Stimulated activated naive CD4-positive, alpha-beta T cell (primary cell): ENCODE results near the gene TJP1.
"Not testable (repeated sequence)": the region's sequence is repeated elsewhere in the genome, so short reads cannot be mapped to it uniquely, and the experiment has no call there.

Experiments
- DNase-seq, 6 experiments: peaks; one replicate each; lab custom pipeline; 2025; lab: John Stamatoyannopoulos, UW

Gene TJP1

DNA sequence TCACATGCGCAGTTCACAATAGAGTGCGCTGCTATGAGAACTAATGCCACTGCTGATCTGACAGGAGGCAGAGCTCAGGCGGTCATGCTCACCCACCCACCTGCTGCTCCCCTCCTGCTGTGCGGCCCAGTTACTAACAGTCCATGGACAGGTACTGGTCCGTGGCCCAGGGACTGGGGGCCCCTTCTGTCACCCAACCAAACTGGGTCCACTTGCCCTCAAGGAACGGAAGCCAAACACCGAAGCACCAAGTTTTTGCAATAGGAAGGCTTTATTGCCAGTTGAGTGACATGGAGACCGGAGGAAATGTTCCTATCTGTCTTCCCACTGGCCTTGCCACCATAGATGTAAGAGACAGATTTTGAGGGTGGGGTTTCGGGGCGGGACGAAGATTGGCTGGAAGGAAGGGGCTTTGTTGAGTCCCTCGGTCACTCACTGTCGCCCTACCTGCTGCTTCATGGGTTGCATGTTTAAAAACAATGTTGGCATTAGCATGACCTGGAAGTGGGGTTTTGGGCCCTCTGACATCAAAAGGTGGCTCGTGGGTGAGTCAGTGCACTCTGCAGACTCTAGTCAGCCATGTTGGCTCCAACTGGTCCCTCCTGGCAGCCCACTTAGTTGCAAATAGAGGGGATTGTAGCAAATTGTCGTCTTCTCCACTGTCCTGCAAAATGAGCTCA, 141.0 kb downstream of the TJP1 start:
- no peak for DNase-seq

GRCh38 chr15:29680465-29681165, 141.7 kb downstream of the TJP1 start:
- DNase-seq: no peak

GRCh38 chr15:29678504-29679034, 143.7 kb downstream of the TJP1 start:
- DNase-seq: no peak

DNA sequence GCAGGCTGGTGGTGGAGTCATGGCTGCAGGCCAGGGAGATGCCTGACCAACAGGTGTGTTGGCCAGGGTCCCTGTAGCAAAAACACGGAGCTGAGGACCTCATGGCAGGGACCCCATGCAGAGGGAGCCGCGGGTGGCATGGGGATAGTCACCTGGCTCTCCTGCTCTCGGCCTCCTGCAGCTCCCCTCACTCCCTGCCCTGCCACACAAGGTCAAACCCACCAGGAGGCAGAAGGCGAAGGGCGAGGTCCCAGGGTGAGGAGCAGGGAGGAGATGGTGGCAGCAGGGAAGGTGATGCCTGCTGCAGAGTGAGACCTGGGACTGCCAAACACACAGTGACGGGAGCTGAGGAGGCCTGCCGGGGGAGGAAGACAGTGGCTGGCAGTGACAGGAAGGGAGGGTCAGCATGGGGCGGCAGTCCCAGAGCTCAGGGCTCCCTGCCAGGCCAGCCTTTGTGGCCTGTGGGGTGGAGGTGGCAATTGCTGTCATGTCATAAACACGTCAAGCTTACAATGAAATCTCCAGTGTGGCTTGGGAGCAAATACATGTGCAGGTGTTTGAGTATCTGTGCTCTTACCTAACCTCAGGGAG, 144.3 kb downstream of the TJP1 start:
- DNase-seq: no peak

- no peak for DNase-seq
These were observed 144.8 kb downstream of the TJP1 start for GRCh38 chr15:29677455-29677854.

DNA sequence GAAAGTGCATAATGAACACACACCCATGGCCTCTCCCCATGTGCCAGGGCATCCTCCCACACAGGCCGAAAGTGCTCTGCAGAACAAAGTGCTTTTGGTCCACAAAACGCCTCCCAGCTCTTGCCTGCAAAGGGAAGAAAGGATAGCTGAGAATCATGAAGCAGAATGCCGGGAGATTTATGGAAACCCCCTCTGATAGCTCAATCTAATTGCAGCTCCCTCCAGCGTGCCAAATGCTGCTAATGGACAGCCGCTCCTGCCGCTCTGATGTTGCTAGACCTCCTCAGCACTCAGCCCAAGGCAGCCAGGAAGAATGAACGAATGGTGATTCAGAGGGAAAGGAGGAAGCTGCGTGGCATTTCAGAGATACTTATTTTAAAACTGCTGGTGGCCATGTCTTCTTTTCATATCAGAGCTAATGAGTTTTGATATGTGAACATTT, 145.3 kb downstream of the TJP1 start:
- no peak for DNase-seq

DNA sequence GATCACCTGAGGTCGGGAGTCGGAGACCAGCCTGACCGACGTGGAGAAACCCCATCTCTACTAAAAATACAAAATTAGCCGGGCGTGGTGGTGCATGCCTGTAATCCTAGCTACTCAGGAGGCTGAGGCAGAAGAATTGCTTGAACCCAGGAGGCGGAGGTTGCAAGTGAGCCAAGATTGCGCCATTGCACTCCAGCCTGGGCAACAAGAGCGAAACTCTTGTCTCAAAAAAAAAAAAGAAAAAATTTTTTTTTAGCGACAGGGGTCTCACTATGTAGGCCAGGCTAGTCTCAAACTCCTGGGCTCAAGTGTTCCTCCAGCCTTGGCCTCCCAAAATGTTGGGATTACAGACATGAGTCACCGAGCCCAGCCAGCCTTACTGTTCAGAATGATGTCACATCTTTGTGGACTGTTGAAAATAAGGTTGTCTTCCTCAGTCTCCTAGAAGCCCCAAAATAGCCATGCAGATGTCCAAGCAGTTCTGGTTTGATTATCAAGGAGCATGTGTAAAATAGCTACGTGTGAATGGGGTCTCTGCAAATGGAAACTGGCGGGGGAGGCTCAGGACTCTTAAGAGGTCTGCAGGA, 145.8 kb downstream of the TJP1 start:
- DNase-seq: not testable (repeated sequence)

DNA sequence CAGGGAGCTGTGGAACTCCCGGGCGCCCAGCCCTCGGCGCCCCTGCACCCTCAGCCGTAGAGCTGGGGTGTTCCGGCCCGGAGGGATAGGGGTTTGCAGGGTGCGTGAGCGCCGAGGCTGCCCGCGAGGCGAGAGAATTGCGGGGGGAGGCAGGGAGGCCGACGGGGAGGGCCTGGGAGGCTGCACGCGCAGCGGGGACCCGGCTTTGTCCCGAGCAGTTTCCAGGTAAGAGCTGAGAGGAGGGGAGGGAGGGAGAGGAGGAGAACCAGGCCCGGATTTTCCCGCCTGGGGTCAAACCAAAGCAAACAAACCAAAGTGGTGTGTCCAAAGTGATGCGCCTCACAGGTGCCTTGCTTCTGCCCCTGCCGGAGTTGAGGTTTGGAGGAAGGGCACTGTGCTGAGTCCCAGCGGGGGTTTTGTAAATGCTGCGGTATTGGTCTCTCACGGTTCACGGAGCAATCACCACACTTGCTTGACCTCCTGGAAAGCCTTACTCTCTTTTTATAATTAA, 146.4 kb downstream of the TJP1 start:
- DNase-seq: no peak

DNA sequence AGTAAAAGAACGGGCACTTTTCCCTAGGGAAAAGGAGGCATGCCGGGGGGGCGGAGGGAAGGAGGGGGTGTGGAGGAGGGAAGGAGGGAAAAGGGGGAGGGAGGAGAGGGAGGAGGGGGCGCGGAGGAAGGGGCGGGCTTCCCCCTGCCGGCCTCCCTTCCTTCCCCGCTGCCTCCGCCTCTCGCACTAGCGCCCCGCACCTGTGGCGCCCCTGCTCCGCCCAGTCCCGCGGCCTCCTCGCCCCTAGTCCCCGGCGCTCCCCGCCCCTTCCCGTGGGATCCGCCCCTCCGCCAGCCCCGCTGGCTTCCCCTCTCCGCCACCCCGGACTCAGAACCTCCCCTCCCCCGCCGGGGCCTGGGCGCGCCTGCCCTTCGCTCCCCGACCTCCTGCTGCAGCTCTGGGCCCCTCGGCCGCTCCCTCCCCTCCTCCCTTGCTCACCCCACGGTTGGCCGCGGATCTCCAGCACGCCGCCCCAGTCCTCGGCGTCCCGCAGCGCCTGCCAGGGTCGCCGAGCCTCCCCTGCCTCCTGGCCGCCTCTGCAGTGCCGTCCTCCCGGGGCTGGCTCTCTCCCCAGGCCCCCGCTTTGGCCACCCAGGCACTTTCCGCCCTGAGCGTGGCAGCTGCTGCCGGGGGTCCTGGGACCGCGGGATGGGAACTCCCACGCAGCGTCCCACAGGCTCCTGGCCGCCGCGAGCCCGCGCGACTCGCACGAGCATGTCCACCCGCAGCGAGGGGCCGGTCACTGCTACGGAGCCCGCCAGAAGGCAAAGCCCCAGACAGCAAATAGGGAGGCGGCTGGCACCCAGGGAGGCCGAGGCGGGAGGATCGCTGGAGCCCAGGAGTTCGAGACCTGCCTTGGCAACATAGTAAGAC, 147.4 kb downstream of the TJP1 start:
- DNase-seq: no peak

GRCh38 chr15:29672923-29673809, 149.1 kb downstream of the TJP1 start:
- no peak for DNase-seq

- no peak for DNase-seq
These were observed 149.8 kb downstream of the TJP1 start for GRCh38 chr15:29672446-29672845.

DNA sequence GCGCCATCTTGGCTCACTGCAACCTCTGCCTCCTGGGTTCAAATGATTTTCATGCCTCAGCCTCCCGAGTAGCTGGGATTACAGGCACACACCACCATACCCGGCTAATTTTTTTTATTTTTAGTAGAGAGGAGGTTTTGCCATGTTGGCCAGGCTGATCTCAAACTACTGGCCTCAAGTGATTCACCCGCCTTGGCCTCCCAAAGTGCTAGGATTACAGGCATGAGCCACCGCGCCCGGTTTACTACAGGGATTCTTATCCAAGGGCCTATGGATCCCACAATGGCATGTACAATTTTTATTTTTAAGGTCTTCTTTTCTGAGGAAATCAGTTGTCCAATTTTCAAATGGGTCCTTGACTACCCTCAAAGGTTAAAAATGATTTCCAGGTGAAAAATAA, 150.2 kb downstream of the TJP1 start:
- DNase-seq: not testable (repeated sequence)

GRCh38 chr15:29670998-29671981, 151.0 kb downstream of the TJP1 start:
- no peak for DNase-seq

GRCh38 chr15:29670266-29670665, 152.0 kb downstream of the TJP1 start:
- DNase-seq: no peak

DNA sequence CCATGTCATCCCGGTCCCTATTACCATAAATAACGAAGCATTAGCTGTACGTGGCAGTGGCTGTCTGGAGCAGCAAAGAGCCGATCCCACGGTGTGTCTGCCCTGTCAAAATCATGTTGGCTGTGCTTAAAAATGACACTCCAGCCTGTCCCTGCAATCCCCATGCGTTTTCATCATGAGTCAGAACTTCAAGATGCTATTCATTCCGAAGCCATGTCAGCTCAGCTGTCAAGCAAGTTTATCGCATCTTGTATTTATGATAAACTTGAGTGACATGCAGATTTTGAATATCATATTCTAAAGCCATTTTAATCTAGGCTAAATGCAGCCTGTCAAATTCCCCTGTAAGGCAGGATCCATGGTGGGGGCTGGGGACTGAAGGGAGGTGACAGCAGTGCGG, 152.4 kb downstream of the TJP1 start:
- DNase-seq: no peak

GRCh38 chr15:29668120-29668602, 154.1 kb downstream of the TJP1 start:
- no peak for DNase-seq

- DNase-seq: no peak
These were observed 156.0 kb downstream of the TJP1 start for GRCh38 chr15:29666241-29666640.

- DNase-seq: no peak
These were observed 156.7 kb downstream of the TJP1 start for GRCh38 chr15:29665444-29666003.

- no peak for DNase-seq
These were observed 157.9 kb downstream of the TJP1 start for GRCh38 chr15:29664406-29664805.
